NCI-H226 (cell line): ENCODE data around the gene SLC26A8.
"Not testable (repeated sequence)": the region's sequence is repeated elsewhere in the genome, so short reads cannot be mapped to it uniquely, and the experiment has no call there.

Experiments used
- DNase-seq: peaks from one replicate; pipeline ENCODE4 v3.0.0-alpha.2; 2015

SLC26A8 gene

GRCh38 chr6:35984701-35985100, 39.7 kb downstream of the SLC26A8 start:
- DNase-seq, result no peak

GRCh38 chr6:35980991-35981645, 43.3 kb downstream of the SLC26A8 start:
- DNase-seq, result no peak

GRCh38 chr6:35980126-35980525, 44.3 kb downstream of the SLC26A8 start:
- DNase-seq, result not testable (repeated sequence)

DNA sequence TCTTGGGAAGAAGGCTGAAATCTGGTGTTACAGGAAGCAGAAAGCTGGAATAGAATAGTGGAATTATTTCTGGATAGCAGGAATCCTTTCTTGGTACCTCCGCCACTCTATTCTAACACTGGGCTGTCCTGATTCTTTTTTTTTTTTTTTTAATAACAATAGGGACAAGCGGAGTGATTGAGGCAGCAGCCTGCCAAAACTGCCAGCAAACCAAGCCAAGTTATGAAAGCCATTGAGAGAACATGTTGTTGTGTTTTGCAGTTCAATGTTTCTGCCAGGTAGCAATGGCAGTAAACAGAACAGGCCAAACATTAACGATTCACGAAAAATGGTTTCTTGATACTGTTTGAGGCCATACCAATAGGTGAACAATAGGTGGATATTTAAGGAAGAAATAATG, 47.1 kb downstream of the SLC26A8 start:
- no peak for DNase-seq

GRCh38 chr6:35973670-35974222, 50.7 kb downstream of the SLC26A8 start:
- no peak for DNase-seq

- no peak for DNase-seq
Observed at GRCh38 chr6:35972471-35973367, 51.7 kb downstream of the SLC26A8 start.

GRCh38 chr6:35970181-35970580, 54.3 kb downstream of the SLC26A8 start:
- peak; percentile 75 for DNase-seq

- no peak for DNase-seq
Observed at GRCh38 chr6:35969646-35970045, 54.8 kb downstream of the SLC26A8 start.

DNA sequence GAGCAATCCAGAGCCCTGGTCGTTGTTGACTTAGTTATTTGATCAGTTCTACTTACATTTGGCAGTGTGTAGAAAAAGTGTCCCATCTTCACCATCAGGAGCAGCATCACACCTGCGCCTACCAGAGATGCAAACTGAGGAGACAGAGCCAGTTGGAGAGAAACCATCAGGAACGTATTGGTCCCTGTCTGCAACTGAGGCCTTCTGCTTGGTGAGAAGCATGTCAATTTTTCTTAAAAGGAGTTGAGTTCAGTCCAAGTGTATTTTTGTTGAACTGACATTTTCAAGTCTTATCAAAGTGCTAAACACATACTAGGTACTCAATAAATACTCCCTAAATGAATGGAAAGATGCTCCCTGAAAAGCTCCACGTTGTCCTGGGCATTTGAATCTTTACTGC, 55.6 kb downstream of the SLC26A8 start:
- no peak for DNase-seq

GRCh38 chr6:35967076-35967774, 57.2 kb downstream of the SLC26A8 start:
- DNase-seq, result no peak

GRCh38 chr6:35962779-35963560, 61.5 kb downstream of the SLC26A8 start:
- no peak for DNase-seq

DNA sequence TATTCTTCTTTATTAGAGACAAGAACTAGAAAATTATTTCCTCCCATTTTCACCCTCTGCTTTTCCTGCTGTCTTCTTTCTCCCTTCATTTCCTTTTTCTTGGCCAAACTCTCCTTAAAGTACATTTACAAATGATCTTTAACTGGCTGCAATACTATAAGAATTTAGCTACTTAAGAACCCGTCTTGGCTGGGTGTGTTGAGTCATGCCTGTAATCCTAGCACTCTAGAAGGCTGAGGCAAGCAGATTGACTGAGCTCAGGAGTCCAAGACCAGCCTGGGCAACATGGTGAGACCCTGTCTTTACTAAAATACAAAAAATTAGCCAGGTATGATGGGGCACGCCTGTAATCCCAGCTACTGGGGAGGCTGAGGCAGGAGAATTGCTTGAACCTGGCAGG, 64.3 kb downstream of the SLC26A8 start:
- no peak for DNase-seq

GRCh38 chr6:35955970-35956369, 68.5 kb downstream of the SLC26A8 start:
- DNase-seq, result no peak

DNA sequence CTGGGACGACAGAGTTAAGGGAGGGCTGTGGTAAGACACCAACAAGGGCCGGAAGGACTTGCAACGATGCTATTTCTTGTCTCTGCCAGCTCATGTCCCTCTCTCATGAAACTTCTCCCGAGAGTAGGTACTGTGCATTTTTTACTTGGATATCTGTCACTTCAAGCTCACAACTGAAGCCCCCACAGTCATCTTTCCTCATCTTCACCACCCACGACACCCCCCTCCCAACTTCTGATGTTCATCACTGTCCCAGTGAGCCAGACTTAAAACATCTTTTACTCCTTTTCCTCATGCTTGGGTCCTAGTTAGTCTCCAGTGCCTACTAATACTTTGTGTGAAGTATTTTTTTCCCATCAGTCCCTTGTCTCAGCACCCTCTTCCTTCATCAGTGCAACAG, 68.9 kb downstream of the SLC26A8 start:
- no peak for DNase-seq

GRCh38 chr6:35955071-35955470, 69.4 kb downstream of the SLC26A8 start:
- DNase-seq, result peak; percentile 52

DNA sequence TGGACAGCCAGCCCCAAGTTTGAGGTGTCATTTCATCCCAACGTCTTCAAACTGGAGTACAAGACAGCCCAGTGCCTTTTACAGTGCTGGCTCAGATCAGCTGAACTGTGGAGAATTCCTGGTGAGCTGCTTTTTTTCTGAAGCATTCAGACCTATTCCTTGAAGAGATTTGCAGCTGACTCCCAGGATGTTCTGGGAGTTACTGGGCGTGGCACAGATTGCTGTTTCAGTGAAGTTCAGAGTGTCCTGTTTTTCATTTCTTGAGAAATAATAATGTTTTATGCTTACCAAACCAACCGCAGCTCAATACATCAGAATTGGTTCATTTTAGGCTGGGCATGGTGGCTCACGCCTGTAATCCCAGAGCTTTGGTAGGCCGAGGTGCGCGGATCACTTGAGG, 70.1 kb downstream of the SLC26A8 start:
- peak; percentile 38 for DNase-seq

DNA sequence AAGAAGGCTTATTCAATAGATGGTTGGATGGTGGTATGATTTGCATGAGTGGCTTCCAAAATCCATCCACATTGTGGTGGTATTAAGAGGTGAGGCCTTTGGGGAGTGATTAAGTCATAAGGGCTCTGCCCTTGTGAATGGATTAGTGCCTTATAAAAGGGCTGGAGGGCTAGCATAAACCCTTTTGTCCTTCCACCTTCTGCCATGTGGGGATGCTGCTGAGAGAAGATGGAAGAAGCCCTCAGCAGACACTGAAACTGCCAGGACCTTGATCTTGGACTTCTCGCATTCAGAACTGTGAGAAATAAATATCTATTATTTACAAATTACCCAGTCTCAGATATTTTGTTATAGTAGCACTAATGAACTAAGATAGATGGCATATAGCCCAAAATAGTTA, 75.7 kb downstream of the SLC26A8 start:
- DNase-seq, result peak; percentile 37

GRCh38 chr6:35945650-35946025, 78.8 kb downstream of the SLC26A8 start:
- DNase-seq, result no peak

- no peak for DNase-seq
Observed at GRCh38 chr6:35943390-35943789, 81.1 kb downstream of the SLC26A8 start.

DNA sequence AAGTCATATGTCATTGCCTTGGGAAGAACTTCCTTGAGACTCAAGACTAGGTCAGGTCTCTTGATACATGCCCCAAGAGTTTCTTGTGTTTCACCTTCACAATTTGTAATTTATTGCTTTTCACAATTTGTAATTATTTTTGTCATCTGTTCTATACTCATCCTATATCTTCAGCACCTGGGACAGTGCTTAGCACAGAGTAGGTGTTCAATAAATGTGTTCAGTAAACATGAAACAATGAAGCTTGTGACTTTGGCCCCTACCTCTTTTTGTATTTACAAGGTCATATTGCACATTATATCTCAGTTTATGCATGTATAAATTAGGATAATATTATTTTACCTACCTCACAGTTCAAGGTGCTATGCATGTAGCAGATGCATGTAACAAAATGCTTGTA, 82.1 kb downstream of the SLC26A8 start:
- DNase-seq, result no peak

DNA sequence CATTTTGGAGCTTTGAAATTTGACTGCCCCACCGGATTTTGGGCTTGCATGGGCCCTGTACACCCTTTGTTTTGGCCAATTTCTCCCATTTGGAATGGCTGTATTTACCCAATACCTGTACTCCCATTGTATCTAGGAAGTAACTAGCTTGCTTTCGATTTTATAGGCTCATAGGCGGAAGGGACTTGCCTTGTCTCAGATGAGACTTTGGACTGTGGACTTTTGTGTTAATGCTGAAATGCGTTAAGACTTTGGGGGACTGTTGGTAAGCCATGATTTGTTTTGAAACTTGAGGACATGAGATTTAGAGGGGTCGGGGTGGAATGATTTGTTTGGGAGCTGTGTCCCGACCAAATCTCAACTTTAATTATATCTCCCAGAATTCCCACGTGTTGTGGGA, 83.3 kb downstream of the SLC26A8 start:
- not testable (repeated sequence) for DNase-seq

DNA sequence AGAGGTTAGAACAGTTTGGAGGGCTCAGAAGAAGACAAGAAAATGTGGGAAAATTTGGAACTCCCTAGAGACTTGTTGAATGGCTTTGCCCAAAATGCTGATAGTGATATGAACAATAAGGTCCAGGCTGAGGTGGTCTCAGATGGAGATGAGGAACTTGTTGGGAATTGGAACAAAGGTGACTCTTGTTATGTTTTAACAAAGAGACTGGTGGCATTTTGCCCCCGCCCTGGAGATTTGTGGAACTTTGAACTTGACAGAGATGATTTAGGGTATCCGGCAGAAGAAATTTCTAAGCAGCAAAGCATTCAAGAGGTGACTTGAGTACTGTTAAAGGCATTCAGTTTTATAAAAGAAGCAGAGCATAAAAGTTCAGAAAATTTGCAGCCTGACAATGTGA, 84.4 kb downstream of the SLC26A8 start:
- not testable (repeated sequence) for DNase-seq

- not testable (repeated sequence) for DNase-seq
Observed at GRCh38 chr6:35939259-35939658, 85.2 kb downstream of the SLC26A8 start.
